Keratinocyte (primary cell): ENCODE results near the gene DDB1. TPM values are rescaled to one million over a fixed set of nuclear protein-coding genes. Genes with fewer than 3 reads are reported as not detected.

ENCODE experiments used
- DNase-seq: peaks from one replicate; pipeline ENCODE4 v3.0.0-alpha.2; 2011; ENCODE audit warnings: low read depth, missing footprints, low spot score
- FAIRE-seq: peaks from 2 replicates; lab custom pipeline; 2011; peaks lifted over from hg19 to GRCh38; lab: Jason Lieb, UNC
- H2AFZ ChIP-seq: 2 replicates; pipeline ENCODE4 v1.6.0; 2012; ENCODE audit warnings: low read length, control low read depth, inconsistent platforms; ENCODE audit not compliant: control insufficient read depth
- H3K27ac ChIP-seq: 2 replicates; pipeline ENCODE4 v1.5.1; 2011; ENCODE audit warnings: low read length; ENCODE audit not compliant: control insufficient read depth, insufficient read depth
- H3K27me3 ChIP-seq: 3 replicates; pipeline ENCODE4 v1.6.0; 2011; ENCODE audit warnings: low read length; ENCODE audit not compliant: control insufficient read depth, insufficient read depth; ENCODE audit errors: extremely low read depth
- H3K36me3 ChIP-seq, 2 experiments: 2 replicates in 1 of 2; 3 replicates in 1 of 2; pipeline ENCODE4 v1.5.1; 2011; ENCODE audit warnings: low read length in 2 of 2, mild to moderate bottlenecking in 1 of 2; ENCODE audit not compliant: control insufficient read depth in 2 of 2, insufficient read depth in 2 of 2; ENCODE audit errors: extremely low read depth in 1 of 2
- H3K4me1 ChIP-seq: 3 replicates; pipeline ENCODE4 v1.5.1; 2011; ENCODE audit warnings: low read length; ENCODE audit not compliant: control insufficient read depth, insufficient read depth; ENCODE audit errors: extremely low read depth
- H3K4me2 ChIP-seq: 3 replicates; pipeline ENCODE4 v1.6.0; 2011; ENCODE audit warnings: low read depth, low read length; ENCODE audit not compliant: control insufficient read depth, insufficient read depth; ENCODE audit errors: extremely low read depth
- H3K4me3 ChIP-seq, 3 experiments: fragments of 200-600 bp in 1 of 3; sonication (generic) in 1 of 3; 2 replicates in 2 of 3; 3 replicates in 1 of 3; pipeline ENCODE4 v1.5.1; 2011 to 2016; ENCODE audit warnings: low read length in 3 of 3, mild to moderate bottlenecking in 3 of 3, control low read depth in 2 of 3, inconsistent platforms in 1 of 3, low read depth in 1 of 3, mixed read lengths in 1 of 3, mixed run types in 1 of 3, moderate library complexity in 1 of 3; ENCODE audit not compliant: control insufficient read depth in 2 of 3, insufficient read depth in 2 of 3; ENCODE audit errors: extremely low read depth in 1 of 3
- H3K79me2 ChIP-seq: 2 replicates; pipeline ENCODE4 v1.6.0; 2012; ENCODE audit warnings: low read length; ENCODE audit not compliant: control insufficient read depth, insufficient read depth
- H3K9ac ChIP-seq: 3 replicates; pipeline ENCODE4 v1.6.0; 2011; ENCODE audit warnings: low read length; ENCODE audit not compliant: control insufficient read depth, insufficient read depth; ENCODE audit errors: extremely low read depth
- H3K9me1 ChIP-seq: 3 replicates; pipeline ENCODE4 v1.6.0; 2011; ENCODE audit warnings: low read length; ENCODE audit not compliant: control insufficient read depth, insufficient read depth; ENCODE audit errors: extremely low read depth
- H3K9me3 ChIP-seq: 2 replicates; pipeline ENCODE4 v1.5.1; 2012; ENCODE audit warnings: low read depth, low read length; ENCODE audit not compliant: control insufficient read depth
- H4K20me1 ChIP-seq: 3 replicates; pipeline ENCODE4 v1.6.0; 2011; ENCODE audit warnings: low read length; ENCODE audit not compliant: control insufficient read depth, insufficient read depth; ENCODE audit errors: extremely low read depth
- CTCF ChIP-seq, 3 experiments: IDR thresholded peaks in 1 of 3; conservative IDR thresholded peaks in 1 of 3; optimal IDR thresholded peaks in 1 of 3; 2 replicates in 2 of 3; 3 replicates in 1 of 3; pipeline versions ENCODE3 to v1.5.1; 2011; ENCODE audit warnings: low read length in 3 of 3, mild to moderate bottlenecking in 3 of 3, moderate library complexity in 2 of 3, control low read depth in 1 of 3, inconsistent platforms in 1 of 3; ENCODE audit not compliant: insufficient read depth in 2 of 3; ENCODE audit errors: extremely low read depth in 1 of 3
- EZH2 ChIP-seq: IDR thresholded peaks from one replicate; pipeline ENCODE4 v1.6.1; 2012; ENCODE audit warnings: inconsistent platforms, mild to moderate bottlenecking, low read length, moderate library complexity
- dilution Hi-C: fragments of 300-500 bp; cut with MboI; formaldehyde crosslinking; loops from one replicate; pipeline ENCODE4 v1.7.0; 2020; ENCODE audit warnings: low sequenced_read_pairs; ENCODE audit not compliant: extremely low pct_ligation_motif_present
- polyA plus RNA-seq, 5 experiments: library from polyadenylated mRNA; depleted of rRNA in 3 of 5; stranded (reverse) in 3 of 5; stranded (forward) in 1 of 5; unstranded in 1 of 5; fragments of >200 nt; gene quantifications; 1 replicate in 1 of 5; 2 replicates in 3 of 5; 3 replicates in 1 of 5; pipeline versions ENCODE4 v1.2.1 to v1.2.3, GENCODE V29; 2011 to 2012; ENCODE audit warnings: missing spikeins in 2 of 5, low read depth in 1 of 5, low replicate concordance in 1 of 5

Gene DDB1
- polyA plus RNA-seq, 1 donor (not counting 4 experiments of a cell fraction or from before 2014, with no cell fraction given): 187 TPM

DNA sequence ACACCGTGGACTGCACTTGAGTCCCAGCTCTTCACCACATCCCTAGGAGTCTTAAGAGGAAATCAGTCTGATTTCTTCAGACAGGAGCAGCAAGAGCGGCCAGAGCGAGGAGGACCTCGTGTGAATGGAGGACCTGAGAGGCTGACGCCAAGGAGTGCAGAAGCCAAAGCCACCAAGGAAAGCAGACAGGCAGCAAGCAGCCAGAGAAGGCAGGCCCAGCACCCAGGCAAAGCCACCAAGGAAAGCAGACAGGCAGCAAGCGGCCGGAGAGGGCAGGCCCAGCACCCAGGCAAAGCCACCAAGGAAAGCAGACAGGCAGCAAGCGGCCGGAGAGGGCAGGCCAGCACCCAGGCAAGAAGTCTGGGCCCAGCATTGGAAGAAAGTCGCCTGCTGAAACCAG, 17.0 kb upstream of the DDB1 start:
- H3K27ac ChIP-seq: no peak overlapping the region
- H3K9ac ChIP-seq: no peak overlapping the region
- peaks cover 28% of the 10 kb centered on the region in 2 experiments for H3K36me3 ChIP-seq
- H2AFZ ChIP-seq: no peak overlapping the region
- no peak overlapping the region for H3K4me3 ChIP-seq
- no peaks in the 10 kb centered on the region for H3K79me2 ChIP-seq
- H4K20me1 ChIP-seq: no peaks in the 10 kb centered on the region
- FAIRE-seq: no peak
- no peaks in the 10 kb centered on the region for H3K27me3 ChIP-seq
- H3K4me1 ChIP-seq: peaks cover 5% of the 10 kb centered on the region
- TF ChIP-seq EZH2 (no peak), CTCF (optimal IDR thresholded peaks at IDR 0.05 in 1 of 3, IDR thresholded peaks at IDR 0.05 in 1 of 3, conservative IDR thresholded peaks at IDR 0.05 in 1 of 3; ENCODE audit: extremely low read depth in 1 of 3, insufficient read depth in 2 of 3, low read length in 3 of 3) (no peak)
- H3K9me3 ChIP-seq: no peaks in the 10 kb centered on the region
- no peak overlapping the region for H3K4me2 ChIP-seq
- DNase-seq: no peak
- peaks cover 2% of the 10 kb centered on the region for H3K9me1 ChIP-seq
- dilution Hi-C loops: no loop called here

- no peak overlapping the region for H3K9ac ChIP-seq
- H4K20me1 ChIP-seq: no peaks in the 10 kb centered on the region
- H3K9me3 ChIP-seq: no peaks in the 10 kb centered on the region
- DNase-seq (no peak), FAIRE-seq (no peak)
- peaks cover 5% of the 10 kb centered on the region for H3K4me1 ChIP-seq
- peaks cover 2% of the 10 kb centered on the region for H3K9me1 ChIP-seq
- H3K4me3 ChIP-seq: no peak overlapping the region
- H3K79me2 ChIP-seq: no peaks in the 10 kb centered on the region
- H3K27me3 ChIP-seq: no peaks in the 10 kb centered on the region
- H2AFZ ChIP-seq: no peak overlapping the region
- H3K4me2 ChIP-seq: no peak overlapping the region
- H3K36me3 ChIP-seq: peaks cover 28% of the 10 kb centered on the region in 2 experiments
- H3K27ac ChIP-seq: no peak overlapping the region
- no peak for TF ChIP-seq CTCF (optimal IDR thresholded peaks at IDR 0.05 in 1 of 3, IDR thresholded peaks at IDR 0.05 in 1 of 3, conservative IDR thresholded peaks at IDR 0.05 in 1 of 3; ENCODE audit: extremely low read depth in 1 of 3, insufficient read depth in 2 of 3, low read length in 3 of 3)
- no peak for TF ChIP-seq EZH2
- dilution Hi-C loops: no loop called here
Observed at GRCh38 chr11:61349189-61349751, 16.4 kb upstream of the DDB1 start.
